ENCODE results near the gene ORMDL3. TPM values are rescaled to one million over a fixed set of nuclear protein-coding genes. Genes with fewer than 3 reads are reported as not detected.
"Not testable (repeated sequence)": the region's sequence is repeated elsewhere in the genome, so short reads cannot be mapped to it uniquely, and the experiment has no call there.

The ORMDL3 gene
- total and polyA plus RNA-seq, 5 donors from 2014 or later: 99.5 to 176 (median 119) TPM

- H3K9me3 ChIP-seq (ENCODE audit: control insufficient read depth in 2 of 2, low read length in 2 of 2): no peaks in the 10 kb centered on the region
- H3K27me3 Mint-ChIP-seq: no peaks in the 10 kb centered on the region
These were observed 22.5 kb downstream of the ORMDL3 start for GRCh38 chr17:39904990-39905288.

DNA sequence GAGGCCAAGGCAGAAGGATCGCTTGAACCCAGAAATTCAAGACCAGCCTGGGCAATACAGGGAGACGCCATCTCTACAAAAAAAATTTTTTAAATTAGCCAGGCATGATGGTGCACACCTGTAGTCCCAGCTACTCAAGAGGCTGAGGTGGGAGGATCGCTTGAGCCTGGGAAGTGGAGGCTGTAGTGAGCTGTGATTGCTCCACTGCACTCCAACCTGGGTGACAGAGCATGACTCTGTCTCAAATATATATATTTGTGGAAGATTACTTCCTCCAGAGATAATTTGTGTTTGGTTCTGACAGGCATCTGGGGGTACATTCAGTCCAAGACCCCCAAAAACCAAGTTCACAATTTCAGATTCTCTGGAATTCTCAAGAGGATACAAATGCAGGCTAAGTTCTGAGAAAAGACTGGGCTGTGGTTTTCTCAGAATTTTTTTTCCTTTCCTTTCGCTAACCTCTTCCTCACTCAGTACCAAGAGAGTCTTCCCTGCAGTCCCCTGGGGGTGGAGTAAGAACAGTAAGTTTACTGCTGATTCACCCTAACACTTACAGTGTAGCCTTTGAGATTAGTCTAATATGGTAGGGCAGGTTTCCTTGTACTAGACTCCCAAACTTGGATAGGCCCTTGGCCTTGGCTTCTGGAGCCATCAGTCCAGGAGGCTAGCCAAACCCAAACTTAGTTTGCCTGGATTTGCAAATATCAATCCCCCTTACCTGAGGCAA, 24.1 kb downstream of the ORMDL3 start:
- Mint-ChIP-seq H3K9me3 (no peaks in the 10 kb centered on the region), H3K36me3 (peaks cover 31% of the 10 kb centered on the region), H3K4me3 (no peak overlapping the region), H3K27me3 (no peaks in the 10 kb centered on the region), H3K4me1 (peaks cover 0 to 4% (median 2%) of the 10 kb centered on the region in 4 donors), H3K27ac (peak overlapping the region in 2 of 3 donors; percentile 25 to 58)
- no peak overlapping the region for H3K4me3 ChIP-seq (ENCODE audit: low read depth, low read length)
- no peak for ATAC-seq (ENCODE audit: low read depth in 2 of 2)
- no peak overlapping the region for H3K27ac ChIP-seq (ENCODE audit: insufficient read depth, low read length, poor library complexity, severe bottlenecking)
- peaks cover 7% of the 10 kb centered on the region for H3K36me3 ChIP-seq (ENCODE audit: control insufficient read depth, insufficient read depth, low read length)
- peak in 1 of 3 donors; percentile 77 for DNase-seq
- no peaks in the 10 kb centered on the region for H3K27me3 ChIP-seq (ENCODE audit: control insufficient read depth, insufficient read depth, low read length)
- H3K9me3 ChIP-seq (ENCODE audit: control insufficient read depth in 2 of 2, low read length in 2 of 2): no peaks in the 10 kb centered on the region
- peaks cover 3% of the 10 kb centered on the region for H3K4me1 ChIP-seq (ENCODE audit: control insufficient read depth, insufficient read depth, low read length, poor library complexity, severe bottlenecking)

More at GRCh38 chr17:39904990-39905288, 22.5 kb downstream of the ORMDL3 start:
- Histone ChIP-seq H3K36me3 (ENCODE audit: control insufficient read depth, insufficient read depth, low read length) (peaks cover 11% of the 10 kb centered on the region), H3K4me1 (ENCODE audit: control insufficient read depth, insufficient read depth, low read length, poor library complexity, severe bottlenecking) (peaks cover 3% of the 10 kb centered on the region), H3K27ac (ENCODE audit: insufficient read depth, low read length, poor library complexity, severe bottlenecking) (no peak overlapping the region), H3K4me3 (ENCODE audit: low read depth, low read length) (no peak overlapping the region), H3K27me3 (ENCODE audit: control insufficient read depth, insufficient read depth, low read length) (no peaks in the 10 kb centered on the region)
- H3K36me3 Mint-ChIP-seq: peaks cover 40% of the 10 kb centered on the region
- DNase-seq: no peak
- H3K27ac Mint-ChIP-seq: no peak overlapping the region
- H3K9me3 Mint-ChIP-seq: no peaks in the 10 kb centered on the region
- no peak overlapping the region for H3K4me3 Mint-ChIP-seq
- ATAC-seq (ENCODE audit: low read depth in 2 of 2): no peak
- H3K4me1 Mint-ChIP-seq: peaks cover 0 to 4% (median 2%) of the 10 kb centered on the region in 4 donors

- not testable (repeated sequence) for H3K27me3 Mint-ChIP-seq; H3K4me1 Mint-ChIP-seq; H3K27ac ChIP-seq (ENCODE audit: insufficient read depth, low read length, poor library complexity, severe bottlenecking); H3K9me3 ChIP-seq (ENCODE audit: control insufficient read depth in 2 of 2, low read length in 2 of 2); H3K4me3 Mint-ChIP-seq; H3K36me3 ChIP-seq (ENCODE audit: control insufficient read depth, insufficient read depth, low read length); H3K27ac Mint-ChIP-seq; DNase-seq; H3K4me1 ChIP-seq (ENCODE audit: control insufficient read depth, insufficient read depth, low read length, poor library complexity, severe bottlenecking); H3K9me3 Mint-ChIP-seq; H3K4me3 ChIP-seq (ENCODE audit: low read depth, low read length); H3K27me3 ChIP-seq (ENCODE audit: control insufficient read depth, insufficient read depth, low read length); ATAC-seq (ENCODE audit: low read depth in 2 of 2)
- peaks cover 25% of the 10 kb centered on the region for H3K36me3 Mint-ChIP-seq
These were observed 25.4 kb downstream of the ORMDL3 start for GRCh38 chr17:39902027-39902426.

GRCh38 chr17:39899215-39899614, 28.2 kb downstream of the ORMDL3 start:
- H3K4me1 Mint-ChIP-seq: peaks cover 6 to 8% (median 7%) of the 10 kb centered on the region in 4 donors
- DNase-seq (no peak), ATAC-seq (ENCODE audit: low read depth in 2 of 2) (no peak)
- Histone ChIP-seq H3K4me1 (ENCODE audit: control insufficient read depth, insufficient read depth, low read length, poor library complexity, severe bottlenecking) (peaks cover 3% of the 10 kb centered on the region), H3K27me3 (ENCODE audit: control insufficient read depth, insufficient read depth, low read length) (no peaks in the 10 kb centered on the region), H3K4me3 (ENCODE audit: low read depth, low read length) (no peak overlapping the region), H3K36me3 (ENCODE audit: control insufficient read depth, insufficient read depth, low read length) (no peaks in the 10 kb centered on the region), H3K9me3 (ENCODE audit: control insufficient read depth in 2 of 2, low read length in 2 of 2) (no peaks in the 10 kb centered on the region), H3K27ac (ENCODE audit: insufficient read depth, low read length, poor library complexity, severe bottlenecking) (no peak overlapping the region)
- no peaks in the 10 kb centered on the region for H3K27me3 Mint-ChIP-seq
- no peak overlapping the region for H3K4me3 Mint-ChIP-seq
- peaks cover 7% of the 10 kb centered on the region for H3K36me3 Mint-ChIP-seq
- H3K27ac Mint-ChIP-seq: no peak overlapping the region
- H3K9me3 Mint-ChIP-seq: no peaks in the 10 kb centered on the region

DNA sequence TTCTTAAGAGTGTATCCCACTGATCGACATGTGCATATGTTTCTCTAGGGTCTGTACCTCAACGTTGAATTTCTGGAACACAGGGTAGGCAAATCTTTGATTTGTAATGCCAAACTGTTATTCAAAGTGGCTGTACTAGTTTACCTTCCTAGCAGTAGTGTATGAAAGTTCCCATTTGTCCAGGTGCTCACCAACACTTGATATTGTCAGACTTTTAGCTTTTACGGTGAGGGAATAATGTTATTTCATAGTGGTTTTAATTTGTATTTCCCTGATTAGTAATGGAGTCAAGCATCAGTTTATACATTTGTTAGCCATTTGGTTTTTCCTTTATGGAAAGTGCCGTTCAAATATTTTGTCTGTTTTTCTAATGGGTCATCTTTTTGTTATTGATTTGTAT, 29.3 kb downstream of the ORMDL3 start:
- DNase-seq (no peak), ATAC-seq (ENCODE audit: low read depth in 2 of 2) (no peak)
- H3K4me1 ChIP-seq (ENCODE audit: control insufficient read depth, insufficient read depth, low read length, poor library complexity, severe bottlenecking): no peaks in the 10 kb centered on the region
- H3K4me3 ChIP-seq (ENCODE audit: low read depth, low read length): no peak overlapping the region
- H3K36me3 Mint-ChIP-seq: peaks cover 4% of the 10 kb centered on the region
- no peaks in the 10 kb centered on the region for H3K27me3 Mint-ChIP-seq
- H3K4me1 Mint-ChIP-seq: peaks cover 3 to 8% (median 5%) of the 10 kb centered on the region in 4 donors
- no peak overlapping the region for H3K27ac ChIP-seq (ENCODE audit: insufficient read depth, low read length, poor library complexity, severe bottlenecking)
- no peaks in the 10 kb centered on the region for H3K36me3 ChIP-seq (ENCODE audit: control insufficient read depth, insufficient read depth, low read length)
- H3K9me3 ChIP-seq (ENCODE audit: control insufficient read depth in 2 of 2, low read length in 2 of 2): no peaks in the 10 kb centered on the region
- no peaks in the 10 kb centered on the region for H3K27me3 ChIP-seq (ENCODE audit: control insufficient read depth, insufficient read depth, low read length)
- H3K27ac Mint-ChIP-seq: peak overlapping the region in 1 of 3 donors; percentile 26
- H3K9me3 Mint-ChIP-seq: no peaks in the 10 kb centered on the region
- H3K4me3 Mint-ChIP-seq: no peak overlapping the region

DNA sequence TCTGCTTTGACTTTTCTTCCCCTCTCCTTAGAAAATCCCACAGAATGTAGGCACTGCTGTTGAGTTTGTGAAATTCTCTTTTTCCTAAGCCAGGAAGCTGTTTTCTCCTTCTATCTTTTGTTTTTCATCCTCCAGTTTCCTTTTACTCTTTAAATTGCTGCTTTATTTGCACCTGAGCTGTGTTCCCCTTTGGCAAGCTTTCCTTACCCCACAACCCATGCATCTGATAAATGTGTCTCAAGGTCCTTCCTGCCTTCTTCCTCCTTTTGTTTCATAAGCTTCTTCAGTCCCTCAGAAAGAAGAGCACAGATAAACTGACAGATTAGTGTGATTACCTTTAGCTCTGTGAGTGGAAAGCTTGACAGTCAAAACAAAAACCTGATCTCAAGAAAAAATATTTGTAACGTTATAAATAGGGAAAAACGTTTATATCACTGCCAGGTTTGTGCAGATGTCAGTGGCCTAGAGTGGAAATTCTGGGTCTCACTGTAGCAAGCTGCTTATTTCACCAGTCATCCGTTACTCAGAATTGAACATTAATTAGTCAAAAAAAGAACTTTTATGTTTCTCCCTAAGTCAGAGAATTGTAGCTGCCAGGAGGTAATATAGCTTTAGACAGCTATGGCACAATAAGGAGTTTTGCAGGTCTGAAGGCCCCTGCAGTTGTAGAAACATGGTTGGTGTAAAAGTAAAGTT, 32.6 kb downstream of the ORMDL3 start:
- Mint-ChIP-seq H3K4me1 (peaks cover 3 to 9% (median 6%) of the 10 kb centered on the region in 4 donors), H3K27me3 (peaks cover 23% of the 10 kb centered on the region), H3K36me3 (no peaks in the 10 kb centered on the region), H3K4me3 (no peak overlapping the region), H3K27ac (peak overlapping the region in 2 of 3 donors; percentile 73 to 78), H3K9me3 (no peaks in the 10 kb centered on the region)
- Histone ChIP-seq H3K4me3 (ENCODE audit: low read depth, low read length) (no peak overlapping the region), H3K36me3 (ENCODE audit: control insufficient read depth, insufficient read depth, low read length) (no peaks in the 10 kb centered on the region), H3K9me3 (ENCODE audit: control insufficient read depth in 2 of 2, low read length in 2 of 2) (no peaks in the 10 kb centered on the region), H3K27ac (ENCODE audit: insufficient read depth, low read length, poor library complexity, severe bottlenecking) (no peak overlapping the region), H3K4me1 (ENCODE audit: control insufficient read depth, insufficient read depth, low read length, poor library complexity, severe bottlenecking) (no peaks in the 10 kb centered on the region), H3K27me3 (ENCODE audit: control insufficient read depth, insufficient read depth, low read length) (no peaks in the 10 kb centered on the region)
- ATAC-seq (ENCODE audit: low read depth in 2 of 2) (no peak), DNase-seq (no peak)

DNA sequence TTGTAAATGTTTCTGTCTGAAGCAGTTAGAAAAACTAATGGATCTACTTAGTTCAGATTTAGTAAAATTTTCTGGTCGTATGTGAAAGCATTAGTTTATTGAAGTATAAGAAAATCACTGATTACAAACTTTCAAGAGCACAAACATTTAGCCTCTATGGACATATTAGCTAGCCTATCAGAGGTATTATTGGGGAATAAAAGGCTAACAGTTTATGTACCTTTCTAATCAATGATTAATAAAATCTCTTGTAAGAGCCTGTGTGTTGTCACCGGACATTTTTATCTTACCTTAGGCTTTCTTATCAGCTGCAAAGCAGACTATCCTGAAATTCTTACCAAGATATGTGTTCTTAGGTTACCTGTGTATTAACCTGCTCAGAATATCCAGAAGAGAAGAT, 38.2 kb downstream of the ORMDL3 start:
- Histone ChIP-seq H3K27me3 (ENCODE audit: control insufficient read depth, insufficient read depth, low read length) (no peaks in the 10 kb centered on the region), H3K36me3 (ENCODE audit: control insufficient read depth, insufficient read depth, low read length) (no peaks in the 10 kb centered on the region), H3K4me3 (ENCODE audit: low read depth, low read length) (no peak overlapping the region), H3K9me3 (ENCODE audit: control insufficient read depth in 2 of 2, low read length in 2 of 2) (no peaks in the 10 kb centered on the region), H3K4me1 (ENCODE audit: control insufficient read depth, insufficient read depth, low read length, poor library complexity, severe bottlenecking) (no peaks in the 10 kb centered on the region), H3K27ac (ENCODE audit: insufficient read depth, low read length, poor library complexity, severe bottlenecking) (no peak overlapping the region)
- Mint-ChIP-seq H3K4me3 (no peak overlapping the region), H3K27ac (no peak overlapping the region), H3K9me3 (peaks cover 0 to 2% (median 0%) of the 10 kb centered on the region in 7 donors), H3K27me3 (peaks cover 48% of the 10 kb centered on the region), H3K4me1 (peaks cover 0 to 4% (median 0%) of the 10 kb centered on the region in 4 donors), H3K36me3 (no peaks in the 10 kb centered on the region)
- ATAC-seq (ENCODE audit: low read depth in 2 of 2) (no peak), DNase-seq (no peak)

GRCh38 chr17:39887078-39887477, 40.3 kb downstream of the ORMDL3 start:
- ATAC-seq (ENCODE audit: low read depth in 2 of 2): no peak
- Mint-ChIP-seq H3K36me3 (no peaks in the 10 kb centered on the region), H3K4me1 (peaks cover 0 to 4% (median 0%) of the 10 kb centered on the region in 4 donors), H3K27me3 (peaks cover 55% of the 10 kb centered on the region), H3K27ac (no peak overlapping the region), H3K9me3 (peaks cover 0 to 2% (median 0%) of the 10 kb centered on the region in 7 donors), H3K4me3 (no peak overlapping the region)
- no peak overlapping the region for H3K4me3 ChIP-seq (ENCODE audit: low read depth, low read length)
- H3K27ac ChIP-seq (ENCODE audit: insufficient read depth, low read length, poor library complexity, severe bottlenecking): no peak overlapping the region
- no peak for DNase-seq
- no peaks in the 10 kb centered on the region for H3K27me3 ChIP-seq (ENCODE audit: control insufficient read depth, insufficient read depth, low read length)
- no peaks in the 10 kb centered on the region for H3K4me1 ChIP-seq (ENCODE audit: control insufficient read depth, insufficient read depth, low read length, poor library complexity, severe bottlenecking)
- no peaks in the 10 kb centered on the region for H3K9me3 ChIP-seq (ENCODE audit: control insufficient read depth in 2 of 2, low read length in 2 of 2)
- H3K36me3 ChIP-seq (ENCODE audit: control insufficient read depth, insufficient read depth, low read length): no peaks in the 10 kb centered on the region
